Lower leg skin (tissue), 3 donors: ENCODE measurements around the gene MCTP1.

ENCODE experiments used
- CTCF ChIP-seq, 3 donors: fragments of 450-650 bp; IDR thresholded peaks; one replicate each; pipeline ENCODE4 v1.5.1; 2016; ENCODE audit warnings: antibody characterized with exemption in 3 of 3, mild to moderate bottlenecking in 3 of 3, moderate library complexity in 2 of 3
- POLR2A ChIP-seq, 2 donors: fragments of 450-650 bp; IDR thresholded peaks; one replicate each; pipeline ENCODE4 v1.6.1; 2016 to 2017; ENCODE audit warnings: antibody characterized with exemption in 2 of 2, mild to moderate bottlenecking in 1 of 2, moderate library complexity in 1 of 2

GRCh38 chr5:95102687-95103086 lies 182.2 kb downstream of the MCTP1 start:
- TF ChIP-seq CTCF (IDR thresholded peaks at IDR 0.05) (no peak), POLR2A (IDR thresholded peaks at IDR 0.05) (no peak)
